HG02970 (cell line): ENCODE results near the gene ZNF649.
A peak's percentile ranks its signal among the peaks of the same experiment; 100 is the strongest.
"Not testable (repeated sequence)": the region's sequence is repeated elsewhere in the genome, so short reads cannot be mapped to it uniquely, and the experiment has no call there.

Source experiments
- ATAC-seq: cut with Tn5 transposase; IDR thresholded peaks from one replicate; pipeline ENCODE4 v1.9.1; 2021; ENCODE audit warnings: mild to moderate bottlenecking, moderate library complexity, moderate number of reproducible peaks; ENCODE audit not compliant: unreplicated experiment, low FRiP score

ZNF649 gene

GRCh38 chr19:51904331-51905165, at the start of gene ZNF649:
Gene ZNF649 (minus strand): TSS chr19:51905017. CDS start chr19:51900107, 4,910 bp downstream.
- peak; percentile 66 for ATAC-seq

- ATAC-seq: no peak
Measured at GRCh38 chr19:51948975-51949374, 44.2 kb upstream of the ZNF649 start.

- no peak for ATAC-seq
Measured at GRCh38 chr19:51946602-51947001, 41.8 kb upstream of the ZNF649 start.

GRCh38 chr19:51944798-51945552, 40.2 kb upstream of the ZNF649 start:
- ATAC-seq: no peak

GRCh38 chr19:51938936-51939335, 34.1 kb upstream of the ZNF649 start:
- ATAC-seq: no peak

GRCh38 chr19:51931921-51932320, 27.1 kb upstream of the ZNF649 start:
- ATAC-seq: no peak

- ATAC-seq: no peak
Measured at GRCh38 chr19:51927859-51928258, 23.0 kb upstream of the ZNF649 start.

- ATAC-seq: peak; percentile 90
Measured at GRCh38 chr19:51926784-51927741, 22.2 kb upstream of the ZNF649 start, which contains the start of gene ZNF613. Gene ZNF613 (plus strand): TSS chr19:51927472. CDS start chr19:51936221, 8,749 bp downstream.

GRCh38 chr19:51926426-51926783, 21.6 kb upstream of the ZNF649 start:
- no peak for ATAC-seq

GRCh38 chr19:51921949-51922348, 17.1 kb upstream of the ZNF649 start:
- no peak for ATAC-seq

GRCh38 chr19:51919606-51920005, 14.8 kb upstream of the ZNF649 start:
- ATAC-seq: no peak

- no peak for ATAC-seq
Measured at GRCh38 chr19:51916167-51916566, 11.3 kb upstream of the ZNF649 start.

- no peak for ATAC-seq
Measured at GRCh38 chr19:51915324-51915867, 10.6 kb upstream of the ZNF649 start.

- not testable (repeated sequence) for ATAC-seq
Measured at GRCh38 chr19:51907981-51908380, 3.2 kb upstream of the ZNF649 start.

- ATAC-seq: not testable (repeated sequence)
Measured at GRCh38 chr19:51906108-51906507, 1.3 kb upstream of the ZNF649 start.

- ATAC-seq: not testable (repeated sequence)
Measured at GRCh38 chr19:51905639-51906038, 822 bp upstream of the ZNF649 start.

GRCh38 chr19:51905206-51905605, 389 bp upstream of the ZNF649 start:
- no peak for ATAC-seq

GRCh38 chr19:51903192-51903591, 1.6 kb downstream of the ZNF649 start:
- ATAC-seq: no peak

GRCh38 chr19:51901860-51902259, 3.0 kb downstream of the ZNF649 start:
- no peak for ATAC-seq

- ATAC-seq: no peak
Measured at GRCh38 chr19:51891193-51891747, 13.5 kb downstream of the ZNF649 start.
